ENCODE results near the gene TYROBP. TPM values are rescaled to one million over a fixed set of nuclear protein-coding genes. Genes with fewer than 3 reads are reported as not detected.
A peak's percentile ranks its signal among the peaks of the same experiment; 100 is the strongest.
"Not testable (repeated sequence)": the region's sequence is repeated elsewhere in the genome, so short reads cannot be mapped to it uniquely, and the experiment has no call there.

The TYROBP gene
- 10 to 100 TPM in 1 of 4 donors, 1 to 10 TPM in 3; 8.4 to 12.6 (median 8.8) TPM for polyA plus RNA-seq (ENCODE audit: insufficient read length in 4 of 4)

DNA sequence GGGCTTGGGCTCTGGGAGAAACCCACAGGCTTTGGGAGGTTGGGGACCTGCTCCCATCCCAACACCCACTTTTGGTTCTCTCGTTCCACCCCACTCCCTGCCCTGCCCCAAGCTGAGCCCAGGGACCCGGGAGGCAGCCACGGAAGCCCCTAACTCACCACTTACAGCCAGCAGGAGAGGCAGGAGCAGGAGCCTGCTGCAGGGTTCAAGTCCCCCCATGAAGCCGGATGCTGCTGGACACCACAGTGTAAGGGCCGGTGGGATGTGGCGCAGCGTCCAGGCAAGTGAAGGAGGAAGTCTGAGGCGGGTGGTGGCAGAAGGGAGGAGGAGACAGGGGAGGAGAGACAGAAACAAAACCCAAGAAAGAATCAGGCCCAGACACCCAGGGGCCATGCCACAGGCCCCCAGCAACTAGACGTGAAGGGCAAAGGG, at the start of gene TYROBP:
TYROBP (minus strand) TSS at position 286 of the 432 bp plus-strand sequence; CDS start at position 219, 67 bp downstream.
- DNase-seq (ENCODE audit: low read depth in 4 of 4, low spot score in 3 of 4), result no peak

DNA sequence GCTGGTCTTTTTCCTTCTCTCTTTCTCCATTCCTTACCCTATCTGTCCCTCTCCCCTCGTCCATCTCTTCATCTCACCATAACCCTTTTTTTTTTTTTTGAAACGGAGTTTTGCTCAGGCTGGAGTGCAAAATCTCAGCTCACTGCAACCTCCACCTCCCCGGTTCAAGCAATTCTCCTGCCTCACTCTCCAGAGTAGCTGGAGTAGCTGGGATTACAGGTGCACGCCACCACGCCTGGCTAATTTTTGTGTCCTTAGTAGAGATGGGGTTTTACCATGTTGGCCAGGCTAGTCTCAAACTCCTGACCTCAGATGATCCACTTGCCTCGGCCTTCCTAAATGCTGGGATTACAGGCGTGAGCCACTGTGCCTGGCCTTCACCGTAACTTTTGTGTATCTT, 49.3 kb upstream of the TYROBP start:
- not testable (repeated sequence) for DNase-seq (ENCODE audit: low read depth in 4 of 4, low spot score in 3 of 4)

DNA sequence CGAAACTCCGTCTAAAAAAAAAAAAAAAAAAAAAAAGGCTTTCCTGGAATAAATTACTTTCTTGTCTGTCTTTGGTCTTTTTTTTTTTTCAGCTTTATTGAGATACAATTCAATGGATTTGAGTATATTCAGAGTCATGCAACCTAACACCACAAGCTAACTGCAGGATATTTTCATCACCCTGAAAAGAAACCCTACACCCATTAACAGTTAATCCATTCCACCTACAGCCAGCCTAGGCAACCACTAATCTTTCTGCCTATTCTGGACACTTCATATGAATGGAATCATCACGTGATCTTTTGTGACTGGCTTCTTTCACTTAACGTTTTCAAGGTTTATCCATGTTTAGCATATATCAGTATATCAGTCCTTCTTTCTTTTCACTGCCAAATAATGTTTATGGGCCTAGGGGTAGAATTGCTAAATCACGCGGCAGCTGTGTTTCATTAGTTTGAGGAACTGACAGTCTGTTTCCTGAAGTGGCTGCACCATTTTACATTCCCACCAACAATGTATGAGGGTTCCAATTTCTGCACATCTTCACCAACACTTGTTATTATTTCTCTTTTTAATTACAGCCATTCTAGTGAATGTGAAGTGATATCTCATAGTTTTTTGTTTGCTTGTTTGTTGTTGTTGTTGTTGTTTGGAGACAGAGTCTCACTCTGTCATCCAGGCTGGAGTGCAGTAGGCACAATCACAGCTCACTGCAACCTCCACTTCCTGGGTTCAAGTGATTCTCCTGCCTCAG, 48.0 kb upstream of the TYROBP start:
- DNase-seq (ENCODE audit: low read depth in 4 of 4, low spot score in 3 of 4), result no peak

DNA sequence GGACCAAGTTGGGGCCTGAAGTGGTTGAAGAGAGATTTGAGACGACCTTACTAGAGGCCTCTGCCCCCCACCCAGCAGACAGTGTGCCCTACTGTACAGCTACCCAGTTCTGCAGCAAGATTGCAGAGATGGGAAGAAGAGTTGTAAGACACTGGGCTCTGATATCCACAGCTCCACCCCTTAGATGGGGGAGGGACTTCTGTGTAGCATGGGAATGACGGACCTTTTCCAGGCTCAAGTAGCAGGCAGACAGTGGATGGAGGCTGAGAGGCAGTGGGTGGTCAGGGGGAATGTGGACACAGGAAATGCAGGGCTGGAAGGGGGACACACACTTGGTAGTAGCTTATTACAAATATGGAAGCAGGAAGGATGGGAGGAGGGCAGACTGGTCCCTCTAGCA, 41.0 kb upstream of the TYROBP start:
- no peak for DNase-seq (ENCODE audit: low read depth in 4 of 4, low spot score in 3 of 4)

DNA sequence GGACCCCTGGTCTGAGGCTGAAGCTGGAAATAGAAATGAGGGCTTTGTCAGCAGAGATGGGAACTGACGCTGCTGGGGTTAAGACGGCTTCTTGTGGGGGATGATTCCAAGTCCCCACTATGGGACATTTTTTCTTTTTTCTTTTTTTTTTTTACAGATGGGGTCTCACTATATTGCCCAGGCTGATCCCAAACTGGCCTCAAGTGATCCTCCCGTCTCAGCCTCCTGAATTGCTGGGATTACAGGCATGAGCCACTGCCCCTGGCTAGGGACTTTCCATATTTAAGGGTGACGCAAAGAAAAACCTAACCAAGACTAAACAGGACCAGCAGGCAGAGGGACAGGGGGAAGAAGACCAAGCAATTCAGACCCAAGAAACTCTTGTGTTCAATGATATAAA, 38.1 kb upstream of the TYROBP start:
- no peak for DNase-seq (ENCODE audit: low read depth in 4 of 4, low spot score in 3 of 4)

DNA sequence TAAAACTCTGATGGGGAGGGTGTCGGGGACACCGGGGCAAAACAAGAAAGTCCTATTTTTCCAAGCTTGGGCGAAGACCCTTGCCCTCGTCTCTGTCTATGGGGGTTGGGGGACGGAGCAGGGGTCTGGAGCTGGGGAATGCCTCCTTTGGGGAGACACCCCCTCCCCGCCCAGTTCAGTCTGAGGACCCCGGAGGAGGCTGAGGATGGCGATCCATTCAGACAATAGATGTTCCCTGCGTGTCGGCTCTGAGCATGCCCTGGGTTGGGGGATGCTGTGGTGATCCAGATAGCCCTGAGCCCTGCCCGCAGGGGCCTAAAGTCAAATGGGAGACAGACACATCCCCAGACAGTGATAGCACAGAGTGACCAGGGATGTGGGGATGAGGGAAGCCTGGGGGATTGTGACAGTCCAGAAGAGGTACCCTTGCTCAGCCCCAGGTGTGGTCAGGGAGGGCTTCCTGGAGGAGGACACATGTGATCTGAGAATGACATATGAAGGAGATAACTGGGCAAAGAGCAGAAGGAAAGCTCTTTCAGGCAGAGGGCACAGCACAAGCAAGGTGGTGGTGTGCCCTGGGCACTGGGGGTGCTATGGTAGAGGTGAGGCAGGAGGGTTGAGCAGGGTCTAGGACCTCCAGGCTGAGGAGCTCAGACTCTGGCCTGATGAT, 37.2 kb upstream of the TYROBP start:
- DNase-seq (ENCODE audit: low read depth in 4 of 4, low spot score in 3 of 4), result no peak

DNA sequence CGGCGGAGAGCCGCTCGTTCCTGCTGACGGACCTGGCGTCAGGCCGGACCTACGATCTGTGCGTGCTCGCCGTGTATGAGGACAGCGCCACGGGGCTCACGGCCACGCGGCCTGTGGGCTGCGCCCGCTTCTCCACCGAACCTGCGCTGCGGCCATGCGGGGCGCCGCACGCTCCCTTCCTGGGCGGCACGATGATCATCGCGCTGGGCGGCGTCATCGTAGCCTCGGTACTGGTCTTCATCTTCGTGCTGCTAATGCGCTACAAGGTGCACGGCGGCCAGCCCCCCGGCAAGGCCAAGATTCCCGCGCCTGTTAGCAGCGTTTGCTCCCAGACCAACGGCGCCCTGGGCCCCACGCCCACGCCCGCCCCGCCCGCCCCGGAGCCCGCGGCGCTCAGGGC, 36.5 kb upstream of the TYROBP start:
- no peak for DNase-seq (ENCODE audit: low read depth in 4 of 4, low spot score in 3 of 4)

DNA sequence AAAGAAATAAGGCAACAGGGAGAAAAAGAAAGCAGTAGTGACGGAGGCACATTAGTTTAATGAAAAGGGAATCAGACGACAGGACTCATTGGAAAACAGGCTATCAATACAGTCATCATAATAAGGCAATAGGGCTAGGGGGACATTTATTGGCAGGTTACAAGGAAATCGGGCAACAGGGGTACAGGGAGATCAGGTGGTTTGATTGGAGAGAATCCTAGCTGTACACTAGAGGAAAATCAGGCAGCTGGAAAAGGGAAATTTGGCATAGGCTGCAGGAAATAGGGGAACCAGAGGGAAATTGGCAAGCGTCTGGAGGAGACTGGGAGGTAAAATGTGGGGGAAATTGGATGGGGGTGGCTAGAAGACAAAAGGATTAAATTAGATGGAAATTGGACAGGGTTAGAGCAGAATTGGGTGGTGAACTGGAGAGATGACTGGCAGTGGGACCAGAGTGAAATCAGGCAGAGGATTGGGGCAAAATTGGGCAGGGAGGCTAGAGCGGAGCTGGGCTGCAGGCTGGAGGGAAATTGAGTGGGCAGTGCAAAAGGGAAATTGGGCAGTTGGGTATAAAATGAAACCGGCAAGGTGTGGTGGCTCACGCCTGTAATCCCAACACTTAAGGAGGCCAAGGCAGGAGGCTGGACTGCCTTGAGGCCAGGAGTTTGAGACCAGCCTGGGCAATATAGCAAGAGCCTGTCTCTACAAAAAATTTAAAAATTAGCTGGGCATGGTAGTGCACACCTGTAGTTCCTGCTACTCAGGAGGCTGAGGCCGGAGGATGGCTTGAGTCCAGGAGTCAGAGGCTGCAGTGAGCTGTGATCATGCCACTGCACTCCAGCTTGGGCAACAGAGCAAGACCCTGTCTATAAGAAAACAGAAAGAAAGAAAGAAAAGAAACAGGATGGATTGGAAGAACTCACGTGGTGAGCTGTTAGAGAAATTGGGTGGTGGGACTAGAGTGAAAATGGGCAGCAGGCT, 35.5 kb upstream of the TYROBP start:
- DNase-seq (ENCODE audit: low read depth in 4 of 4, low spot score in 3 of 4), result no peak

DNA sequence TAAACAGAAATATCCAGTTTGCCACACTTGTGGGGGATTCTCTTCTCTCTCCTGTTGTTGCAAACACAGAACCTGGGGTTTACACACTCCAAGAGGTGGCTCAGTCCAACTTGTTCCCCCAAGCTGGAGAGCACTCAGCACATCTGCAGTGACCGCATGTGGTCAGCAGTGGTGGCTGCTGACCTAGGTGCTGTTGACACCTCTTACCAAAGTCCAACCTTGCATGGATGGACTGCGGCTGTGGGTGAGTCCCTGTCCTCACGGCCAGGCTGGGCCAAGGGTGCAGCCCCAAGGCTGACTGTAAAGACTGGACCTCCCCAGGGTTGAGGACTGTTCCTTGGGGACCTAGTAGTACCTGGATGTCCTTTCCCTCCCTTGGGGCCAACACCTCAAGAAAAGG, 34.1 kb upstream of the TYROBP start:
- no peak for DNase-seq (ENCODE audit: low read depth in 4 of 4, low spot score in 3 of 4)

DNA sequence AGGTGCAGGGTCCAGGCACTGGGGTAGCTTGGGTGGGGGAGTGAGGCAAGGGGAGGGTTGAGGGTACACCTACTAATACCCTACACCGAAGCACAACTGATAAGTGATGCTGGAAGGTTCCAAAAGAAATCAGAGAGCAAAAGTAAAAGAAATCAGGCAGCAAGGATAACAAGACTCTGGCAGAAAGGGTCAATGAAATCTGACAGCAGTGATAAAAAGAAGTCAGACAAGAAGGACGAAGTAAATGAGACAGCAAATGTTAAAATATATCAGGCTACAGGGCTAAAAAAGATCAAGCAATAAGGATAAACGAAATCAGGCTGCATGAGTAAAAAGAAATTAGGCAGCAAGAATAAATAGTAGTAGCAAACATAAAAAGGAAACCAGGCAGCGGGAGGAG, 32.7 kb upstream of the TYROBP start:
- DNase-seq (ENCODE audit: low read depth in 4 of 4, low spot score in 3 of 4), result no peak

DNA sequence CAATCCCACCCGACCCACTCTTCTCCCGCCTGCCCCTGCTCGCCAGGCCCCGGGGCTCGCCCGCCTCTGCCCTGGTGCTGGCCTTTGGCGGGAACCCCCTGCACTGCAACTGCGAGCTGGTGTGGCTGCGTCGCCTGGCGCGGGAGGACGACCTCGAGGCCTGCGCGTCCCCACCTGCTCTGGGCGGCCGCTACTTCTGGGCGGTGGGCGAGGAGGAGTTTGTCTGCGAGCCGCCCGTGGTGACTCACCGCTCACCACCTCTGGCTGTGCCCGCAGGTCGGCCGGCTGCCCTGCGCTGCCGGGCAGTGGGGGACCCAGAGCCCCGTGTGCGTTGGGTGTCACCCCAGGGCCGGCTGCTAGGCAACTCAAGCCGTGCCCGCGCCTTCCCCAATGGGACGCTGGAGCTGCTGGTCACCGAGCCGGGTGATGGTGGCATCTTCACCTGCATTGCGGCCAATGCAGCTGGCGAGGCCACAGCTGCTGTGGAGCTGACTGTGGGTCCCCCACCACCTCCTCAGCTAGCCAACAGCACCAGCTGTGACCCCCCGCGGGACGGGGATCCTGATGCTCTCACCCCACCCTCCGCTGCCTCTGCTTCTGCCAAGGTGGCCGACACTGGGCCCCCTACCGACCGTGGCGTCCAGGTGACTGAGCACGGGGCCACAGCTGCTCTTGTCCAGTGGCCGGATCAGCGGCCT, 32.1 kb upstream of the TYROBP start:
- DNase-seq (ENCODE audit: low read depth in 4 of 4, low spot score in 3 of 4), result no peak

DNA sequence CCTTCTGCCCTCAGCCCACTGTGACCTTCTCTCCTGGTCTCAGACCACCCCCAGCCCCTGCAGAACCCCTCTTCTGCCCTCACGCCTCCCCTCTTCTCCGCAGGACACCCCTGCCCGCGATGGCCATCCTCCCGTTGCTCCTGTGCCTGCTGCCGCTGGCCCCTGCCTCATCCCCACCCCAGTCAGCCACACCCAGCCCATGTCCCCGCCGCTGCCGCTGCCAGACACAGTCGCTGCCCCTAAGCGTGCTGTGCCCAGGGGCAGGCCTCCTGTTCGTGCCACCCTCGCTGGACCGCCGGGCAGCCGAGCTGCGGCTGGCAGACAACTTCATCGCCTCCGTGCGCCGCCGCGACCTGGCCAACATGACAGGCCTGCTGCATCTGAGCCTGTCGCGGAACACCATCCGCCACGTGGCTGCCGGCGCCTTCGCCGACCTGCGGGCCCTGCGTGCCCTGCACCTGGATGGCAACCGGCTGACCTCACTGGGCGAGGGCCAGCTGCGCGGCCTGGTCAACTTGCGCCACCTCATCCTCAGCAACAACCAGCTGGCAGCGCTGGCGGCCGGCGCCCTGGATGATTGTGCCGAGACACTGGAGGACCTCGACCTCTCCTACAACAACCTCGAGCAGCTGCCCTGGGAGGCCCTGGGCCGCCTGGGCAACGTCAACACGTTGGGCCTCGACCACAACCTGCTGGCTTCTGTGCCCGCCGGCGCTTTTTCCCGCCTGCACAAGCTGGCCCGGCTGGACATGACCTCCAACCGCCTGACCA, 31.4 kb upstream of the TYROBP start:
- no peak for DNase-seq (ENCODE audit: low read depth in 4 of 4, low spot score in 3 of 4)

DNA sequence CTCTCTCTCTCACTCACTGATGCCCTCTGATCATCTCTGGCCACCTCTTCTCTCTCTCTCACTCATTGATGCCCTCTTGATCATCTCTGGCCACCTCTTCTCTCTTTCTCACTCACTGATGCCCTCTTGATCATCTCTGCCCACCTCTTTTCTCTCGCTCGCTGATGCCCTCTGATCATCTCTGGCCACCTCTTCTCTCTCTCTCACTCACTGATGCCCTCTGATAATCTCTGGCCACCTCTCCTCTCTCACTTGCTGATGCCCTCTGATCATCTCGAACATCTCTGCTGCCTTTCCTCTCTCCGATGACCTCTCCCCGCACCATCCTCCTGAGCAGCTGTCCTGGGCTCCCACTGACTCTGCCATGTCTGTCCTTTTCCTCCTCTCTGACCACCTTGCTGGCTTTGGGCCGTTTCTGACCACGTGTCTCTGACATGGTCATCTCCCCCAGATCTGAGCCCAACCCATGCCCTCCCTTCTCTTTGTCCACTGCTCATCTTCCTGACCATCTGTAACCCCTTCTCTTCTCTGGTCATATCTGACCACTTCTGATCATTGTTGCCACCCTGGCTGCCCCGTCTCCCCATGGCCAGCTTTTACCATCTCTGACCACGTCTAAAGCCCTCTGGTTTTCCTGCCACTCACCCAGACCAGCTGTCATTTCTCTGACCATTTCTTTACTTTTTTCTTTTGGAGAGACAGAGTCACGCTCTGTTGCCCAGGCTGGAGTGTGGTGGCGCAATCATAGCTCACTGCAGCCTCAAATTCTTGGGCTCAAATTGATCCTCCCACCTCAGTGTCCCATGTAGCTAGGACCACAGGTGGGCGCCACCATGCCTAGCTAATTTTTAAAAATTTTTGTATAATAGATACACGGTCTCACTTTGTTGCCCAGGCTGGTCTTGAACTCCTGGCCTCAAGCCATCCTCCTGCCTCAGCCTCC, 30.5 kb upstream of the TYROBP start:
- no peak for DNase-seq (ENCODE audit: low read depth in 4 of 4, low spot score in 3 of 4)

DNA sequence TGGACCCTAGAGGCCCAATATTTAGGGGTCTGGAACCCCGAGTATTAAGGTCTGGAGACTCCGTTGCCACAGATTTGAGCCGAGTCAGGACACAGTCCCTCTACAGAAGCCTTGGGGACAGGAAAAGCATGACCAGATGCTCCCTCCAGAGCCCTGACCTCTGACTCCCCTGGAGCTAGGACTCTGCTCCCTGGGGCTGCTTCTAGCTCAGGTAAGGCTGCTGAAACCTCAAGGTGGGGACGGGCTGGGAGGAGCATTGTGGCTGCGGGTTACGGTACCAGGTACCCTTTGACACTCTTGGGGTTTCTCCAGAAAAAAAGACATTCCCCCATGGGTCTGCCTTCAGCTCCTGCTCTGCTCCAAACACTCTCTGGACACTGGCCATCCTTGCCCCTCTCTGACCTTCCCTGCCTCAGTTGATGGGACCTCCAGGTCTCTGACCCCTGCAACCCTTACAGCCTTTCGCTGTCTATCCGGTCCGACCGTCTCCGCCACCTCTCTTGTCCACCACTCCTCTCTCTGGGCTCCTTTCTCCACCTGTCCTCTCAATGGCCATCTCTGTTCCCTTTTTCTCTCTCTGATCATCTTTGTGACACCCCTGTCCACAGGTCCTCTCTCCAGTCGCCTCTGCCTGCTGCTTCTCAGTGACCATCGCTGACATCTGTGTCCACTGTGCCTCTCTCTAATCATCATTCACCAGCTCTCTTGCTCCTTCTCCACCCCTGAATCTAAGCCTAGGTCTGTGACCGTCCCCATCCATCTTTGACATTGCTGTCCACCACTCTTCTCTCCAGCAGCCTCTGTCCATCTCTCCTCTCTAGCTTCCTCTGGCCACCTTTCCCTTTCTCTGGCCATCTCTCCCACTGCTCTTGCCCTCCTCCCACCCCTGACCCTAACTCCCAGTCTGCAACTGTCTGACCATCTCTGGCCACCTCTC, 29.5 kb upstream of the TYROBP start:
- DNase-seq (ENCODE audit: low read depth in 4 of 4, low spot score in 3 of 4), result no peak

DNA sequence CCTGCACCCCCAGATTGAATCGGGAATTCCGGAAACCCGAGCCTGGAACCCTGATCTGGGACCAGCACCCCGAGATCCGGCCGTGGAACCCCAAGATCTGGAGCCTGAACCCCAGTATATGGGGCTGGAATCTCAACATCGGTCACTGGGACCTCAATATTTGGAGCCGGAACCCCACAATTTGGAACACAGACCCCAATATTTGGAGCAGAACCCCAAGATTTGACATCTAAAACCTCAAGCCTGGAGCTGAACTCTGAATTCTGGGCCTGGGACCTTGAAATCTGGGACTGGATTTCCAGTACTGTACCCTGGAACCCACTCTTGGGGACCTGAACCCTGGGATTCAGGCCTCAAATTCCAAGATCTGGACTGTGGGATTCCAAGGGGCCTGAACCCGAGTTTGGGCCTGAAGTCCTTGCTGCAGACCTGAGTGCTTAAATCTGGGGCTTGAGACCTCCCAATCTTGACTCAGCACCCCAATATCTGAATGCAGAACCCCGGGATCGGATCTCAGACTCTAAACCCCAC, 28.7 kb upstream of the TYROBP start:
- no peak for DNase-seq (ENCODE audit: low read depth in 4 of 4, low spot score in 3 of 4)

DNA sequence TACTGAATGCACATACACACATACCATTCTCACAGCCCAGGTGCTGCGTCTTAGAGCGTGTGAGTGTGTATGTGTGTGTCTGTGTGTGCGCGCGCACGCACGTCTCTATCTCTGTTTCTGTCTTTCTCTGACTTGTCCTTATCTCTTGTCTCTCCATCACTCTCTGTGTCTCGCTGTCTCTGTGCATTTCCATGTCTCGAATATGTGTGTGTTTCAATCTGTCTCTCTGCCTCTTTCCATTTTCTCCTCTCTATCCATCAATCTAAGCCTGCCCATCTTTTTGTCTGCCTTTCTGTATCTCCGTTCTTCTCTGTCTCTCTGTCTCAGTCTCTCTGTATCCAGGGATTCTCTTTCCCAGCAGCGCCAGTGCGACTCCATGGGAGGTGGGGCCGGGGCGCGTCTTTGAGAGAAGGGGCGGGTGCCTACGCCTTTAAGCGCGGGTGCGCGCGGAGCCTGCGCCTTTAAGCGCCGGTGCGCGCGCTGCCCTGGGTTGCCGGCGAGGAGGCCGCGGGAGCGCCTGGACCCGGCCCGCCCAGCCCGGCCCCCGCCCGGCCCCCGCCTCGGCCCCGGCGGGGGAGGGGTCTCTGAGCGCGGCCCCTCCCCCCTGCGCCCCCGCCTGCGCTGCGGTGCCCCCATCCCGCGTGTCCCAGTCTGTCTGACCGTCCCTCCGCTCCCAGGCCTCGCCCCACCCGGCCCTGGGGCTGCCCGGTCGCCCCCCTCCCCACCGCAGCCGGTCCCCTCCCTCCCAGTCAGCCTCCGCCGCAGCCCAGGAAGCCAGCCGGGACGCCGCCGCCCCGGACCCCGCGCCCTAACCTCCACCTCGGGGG, 28.0 kb upstream of the TYROBP start, which contains the start of gene LRFN3:
LRFN3 (plus strand) TSS at position 464 of the 827 bp plus-strand sequence. CDS start 3,052 bp downstream, outside the sequence.
- DNase-seq (ENCODE audit: low read depth in 4 of 4, low spot score in 3 of 4), result peak in 2 of 4 donors; percentile 56 to 58
